IPS-18a (cell line): Measurements from ENCODE around the gene TLK1.
"Not testable (repeated sequence)": the region's sequence is repeated elsewhere in the genome, so short reads cannot be mapped to it uniquely, and the experiment has no call there.

Source experiments
- H3K27ac ChIP-seq: one replicate; pipeline ENCODE4 v1.5.1; 2013; ENCODE audit warnings: low read length
- H3K27me3 ChIP-seq: one replicate; pipeline ENCODE4 v1.6.1; 2013; ENCODE audit warnings: mild to moderate bottlenecking, low read length; ENCODE audit not compliant: control insufficient read depth, insufficient read depth
- H3K36me3 ChIP-seq: one replicate; pipeline ENCODE4 v1.6.1; 2013; ENCODE audit warnings: low read depth, low read length; ENCODE audit not compliant: control insufficient read depth
- H3K4me1 ChIP-seq: one replicate; pipeline ENCODE4 v1.6.1; 2013; ENCODE audit warnings: low read depth, low read length; ENCODE audit not compliant: control insufficient read depth
- H3K4me3 ChIP-seq: one replicate; pipeline ENCODE4 v1.5.1; 2013; ENCODE audit warnings: low read length
- H3K9ac ChIP-seq: one replicate; pipeline ENCODE4 v1.6.1; 2013; ENCODE audit warnings: mild to moderate bottlenecking, low read length, moderate library complexity
- H3K9me3 ChIP-seq: one replicate; pipeline ENCODE4 v1.6.1; 2013; ENCODE audit warnings: low read depth, low read length; ENCODE audit not compliant: control insufficient read depth

Gene TLK1

GRCh38 chr2:171095014-171095582, 65.6 kb downstream of the TLK1 start:
- Histone ChIP-seq H3K9ac (no peak overlapping the region), H3K36me3 (peaks cover 2% of the 10 kb centered on the region), H3K9me3 (no peaks in the 10 kb centered on the region), H3K27me3 (no peaks in the 10 kb centered on the region), H3K27ac (no peak overlapping the region), H3K4me3 (no peak overlapping the region), H3K4me1 (no peaks in the 10 kb centered on the region)

DNA sequence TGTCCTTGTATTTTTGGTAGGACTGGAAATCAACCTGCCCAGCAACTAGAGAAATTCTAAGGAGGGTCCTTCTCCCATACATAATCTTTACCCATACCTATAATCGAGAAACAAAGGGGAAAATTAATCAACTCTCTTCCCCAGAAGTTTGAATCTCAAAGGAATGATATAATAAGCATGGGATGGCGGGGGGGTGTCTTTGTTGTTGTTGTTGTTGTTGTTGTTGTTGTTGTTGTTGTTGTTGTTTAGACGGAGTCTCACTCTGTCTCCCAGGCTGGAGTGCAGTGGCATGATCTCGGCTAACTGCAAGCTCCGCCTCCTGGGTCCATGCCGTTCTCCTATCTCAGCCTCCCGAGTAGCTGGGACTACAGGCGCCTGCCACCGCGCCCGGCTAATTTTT, 69.2 kb downstream of the TLK1 start:
- H3K9ac ChIP-seq, H3K36me3 ChIP-seq, H3K27ac ChIP-seq, H3K9me3 ChIP-seq, H3K4me1 ChIP-seq, H3K27me3 ChIP-seq, H3K4me3 ChIP-seq: not testable (repeated sequence)

- peaks cover 2% of the 10 kb centered on the region for H3K36me3 ChIP-seq
- H3K9ac ChIP-seq = no peak overlapping the region
- H3K27ac ChIP-seq = no peak overlapping the region
- no peak overlapping the region for H3K4me3 ChIP-seq
- peaks cover 11% of the 10 kb centered on the region for H3K4me1 ChIP-seq
- no peaks in the 10 kb centered on the region for H3K9me3 ChIP-seq
- H3K27me3 ChIP-seq = no peaks in the 10 kb centered on the region
Observed at GRCh38 chr2:171089489-171089888, 71.2 kb downstream of the TLK1 start.

- Histone ChIP-seq H3K9me3 (no peaks in the 10 kb centered on the region), H3K27me3 (no peaks in the 10 kb centered on the region), H3K4me1 (peaks cover 16% of the 10 kb centered on the region), H3K27ac (no peak overlapping the region), H3K36me3 (peaks cover 2% of the 10 kb centered on the region), H3K4me3 (no peak overlapping the region), H3K9ac (no peak overlapping the region)
Observed at GRCh38 chr2:171088057-171088834, 72.4 kb downstream of the TLK1 start.

GRCh38 chr2:171087547-171087946, 73.1 kb downstream of the TLK1 start:
- Histone ChIP-seq H3K4me3 (no peak overlapping the region), H3K27ac (no peak overlapping the region), H3K9ac (no peak overlapping the region), H3K27me3 (no peaks in the 10 kb centered on the region), H3K36me3 (peaks cover 2% of the 10 kb centered on the region), H3K4me1 (peaks cover 16% of the 10 kb centered on the region), H3K9me3 (no peaks in the 10 kb centered on the region)

GRCh38 chr2:171086352-171087290, 74.1 kb downstream of the TLK1 start:
- Histone ChIP-seq H3K36me3 (peaks cover 2% of the 10 kb centered on the region), H3K27me3 (no peaks in the 10 kb centered on the region), H3K4me3 (no peak overlapping the region), H3K9ac (no peak overlapping the region), H3K4me1 (peaks cover 16% of the 10 kb centered on the region), H3K9me3 (no peaks in the 10 kb centered on the region), H3K27ac (no peak overlapping the region)

- Histone ChIP-seq H3K36me3 (peaks cover 6% of the 10 kb centered on the region), H3K4me3 (no peak overlapping the region), H3K27me3 (no peaks in the 10 kb centered on the region), H3K27ac (no peak overlapping the region), H3K4me1 (peaks cover 16% of the 10 kb centered on the region), H3K9me3 (no peaks in the 10 kb centered on the region), H3K9ac (no peak overlapping the region)
Observed at GRCh38 chr2:171084128-171084527, 76.6 kb downstream of the TLK1 start.

DNA sequence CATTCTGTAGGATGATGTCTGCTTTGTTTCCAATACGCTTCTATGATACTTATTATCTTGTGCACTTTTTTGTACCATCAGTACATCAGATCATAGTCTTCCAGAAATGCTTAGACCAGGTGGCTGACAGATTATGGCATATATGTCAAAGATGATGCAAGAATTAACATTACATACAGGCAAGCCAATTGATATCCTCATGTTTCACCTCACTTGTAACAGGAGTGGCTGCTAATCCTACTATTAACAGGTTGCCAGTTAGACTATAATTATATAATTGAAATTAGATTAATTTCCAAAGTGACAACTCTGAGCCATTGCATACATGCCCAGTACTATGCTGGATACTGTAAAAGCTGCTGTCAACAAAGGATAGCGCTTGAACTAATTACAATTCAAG, 77.2 kb downstream of the TLK1 start:
- Histone ChIP-seq H3K36me3 (peaks cover 10% of the 10 kb centered on the region), H3K27me3 (no peaks in the 10 kb centered on the region), H3K4me1 (peaks cover 16% of the 10 kb centered on the region), H3K9ac (no peak overlapping the region), H3K27ac (no peak overlapping the region), H3K9me3 (no peaks in the 10 kb centered on the region), H3K4me3 (no peak overlapping the region)

GRCh38 chr2:171081649-171082111, 79.0 kb downstream of the TLK1 start:
- Histone ChIP-seq H3K27ac (no peak overlapping the region), H3K9me3 (no peaks in the 10 kb centered on the region), H3K9ac (no peak overlapping the region), H3K4me3 (no peak overlapping the region), H3K36me3 (peaks cover 10% of the 10 kb centered on the region), H3K4me1 (peaks cover 11% of the 10 kb centered on the region), H3K27me3 (no peaks in the 10 kb centered on the region)

GRCh38 chr2:171080607-171081006, 80.1 kb downstream of the TLK1 start:
- no peak overlapping the region for H3K9ac ChIP-seq
- no peaks in the 10 kb centered on the region for H3K27me3 ChIP-seq
- no peak overlapping the region for H3K4me3 ChIP-seq
- peaks cover 9% of the 10 kb centered on the region for H3K4me1 ChIP-seq
- no peak overlapping the region for H3K27ac ChIP-seq
- H3K9me3 ChIP-seq = no peaks in the 10 kb centered on the region
- peaks cover 10% of the 10 kb centered on the region for H3K36me3 ChIP-seq

DNA sequence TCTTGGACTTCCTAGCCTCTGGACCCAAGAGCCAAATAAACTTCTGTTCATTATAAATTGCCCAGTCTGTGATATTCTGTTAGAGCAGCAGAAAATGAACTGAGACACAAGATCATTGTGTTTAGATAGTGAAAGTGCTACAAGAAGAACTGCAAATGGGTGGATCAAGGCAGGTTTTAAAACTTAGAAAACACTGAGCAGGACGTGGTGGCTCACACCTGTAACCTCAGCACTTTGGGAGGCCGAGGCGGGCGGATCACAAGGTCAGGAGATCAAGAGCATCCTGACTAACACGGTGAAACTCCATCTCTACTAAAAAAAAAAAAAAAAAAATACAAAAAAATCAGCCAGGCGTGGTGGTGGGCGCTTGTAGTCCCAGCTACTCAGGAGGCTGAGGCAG, 84.3 kb downstream of the TLK1 start:
- H3K9ac ChIP-seq, H3K27ac ChIP-seq, H3K4me3 ChIP-seq, H3K4me1 ChIP-seq, H3K27me3 ChIP-seq, H3K9me3 ChIP-seq, H3K36me3 ChIP-seq: not testable (repeated sequence)
